HEK293T (cell line): ENCODE data around the gene TASOR2.

ENCODE experiments used
- CTCF ChIA-PET: fragments of 350-600 bp; formaldehyde crosslinking; extraction: SDS; loops from one replicate; lab custom pipeline; 2021; ENCODE audit warnings: antibody characterized with exemption, inconsistent platforms; lab: Yijun Ruan, JAX
- POLR2A ChIA-PET: fragments of 350-600 bp; formaldehyde crosslinking; extraction: SDS; loops from one replicate; lab custom pipeline; 2020; ENCODE audit warnings: antibody characterized with exemption, inconsistent platforms; lab: Yijun Ruan, JAX
- DNase-seq: peaks from one replicate; pipeline ENCODE4 v3.0.0; 2012; ENCODE audit warnings: mixed read lengths; ENCODE audit errors: extremely low spot score
- ARNT ChIP-seq: fragments of 450-650 bp; IDR thresholded peaks from 2 replicates; pipeline ENCODE4 v1.6.1; 2017; ENCODE audit warnings: mild to moderate bottlenecking
- BHLHE40 ChIP-seq: fragments of 450-650 bp; IDR thresholded peaks from 2 replicates; pipeline ENCODE4 v1.6.1; 2016; ENCODE audit warnings: mild to moderate bottlenecking, moderate library complexity, borderline replicate concordance
- CTBP1 ChIP-seq: fragments of 450-650 bp; IDR thresholded peaks from 2 replicates; pipeline ENCODE4 v1.6.1; 2016; ENCODE audit warnings: borderline replicate concordance
- ELF4 ChIP-seq: fragments of 450-650 bp; IDR thresholded peaks from 2 replicates; pipeline ENCODE4 v1.6.1; 2017; ENCODE audit warnings: antibody characterized with exemption
- FOXA1 ChIP-seq: fragments of 450-650 bp; IDR thresholded peaks from 2 replicates; pipeline ENCODE4 v1.6.1; 2016; ENCODE audit warnings: mild to moderate bottlenecking
- FOXK2 ChIP-seq: fragments of 450-650 bp; IDR thresholded peaks from 2 replicates; pipeline ENCODE4 v1.6.1; 2016; ENCODE audit warnings: mild to moderate bottlenecking
- FOXM1 ChIP-seq: fragments of 450-650 bp; IDR thresholded peaks from 2 replicates; pipeline ENCODE4 v1.6.1; 2017; ENCODE audit warnings: mild to moderate bottlenecking, borderline replicate concordance
- HDGF ChIP-seq: fragments of 450-650 bp; IDR thresholded peaks from 2 replicates; pipeline ENCODE4 v1.6.1; 2017; ENCODE audit warnings: antibody characterized with exemption, borderline replicate concordance
- L3MBTL2 ChIP-seq: fragments of 450-650 bp; conservative IDR thresholded peaks from 2 replicates; pipeline ENCODE4 v1.6.1; 2016; ENCODE audit warnings: mild to moderate bottlenecking
- LEF1 ChIP-seq: fragments of 450-650 bp; IDR thresholded peaks from 2 replicates; pipeline ENCODE4 v1.6.1; 2017; ENCODE audit warnings: mild to moderate bottlenecking, borderline replicate concordance
- NFRKB ChIP-seq: fragments of 450-650 bp; IDR thresholded peaks from 2 replicates; pipeline ENCODE4 v1.6.1; 2016; ENCODE audit warnings: mild to moderate bottlenecking, moderate library complexity
- SP1 ChIP-seq: fragments of 450-650 bp; IDR thresholded peaks from 2 replicates; pipeline ENCODE4 v1.6.1; 2017
- SUZ12 ChIP-seq: fragments of 450-650 bp; IDR thresholded peaks from 2 replicates; pipeline ENCODE4 v1.6.1; 2016; ENCODE audit warnings: mild to moderate bottlenecking
- TARDBP ChIP-seq: fragments of 450-650 bp; IDR thresholded peaks from 2 replicates; pipeline ENCODE4 v1.6.1; 2016
- ZNF384 ChIP-seq: fragments of 450-650 bp; IDR thresholded peaks from 2 replicates; pipeline ENCODE4 v1.6.1; 2016
- TF ChIP-seq, protein P1 (sequence below): fragments of 450-650 bp; IDR thresholded peaks from 2 replicates; pipeline ENCODE4 v1.6.1; 2016

Gene TASOR2

DNA sequence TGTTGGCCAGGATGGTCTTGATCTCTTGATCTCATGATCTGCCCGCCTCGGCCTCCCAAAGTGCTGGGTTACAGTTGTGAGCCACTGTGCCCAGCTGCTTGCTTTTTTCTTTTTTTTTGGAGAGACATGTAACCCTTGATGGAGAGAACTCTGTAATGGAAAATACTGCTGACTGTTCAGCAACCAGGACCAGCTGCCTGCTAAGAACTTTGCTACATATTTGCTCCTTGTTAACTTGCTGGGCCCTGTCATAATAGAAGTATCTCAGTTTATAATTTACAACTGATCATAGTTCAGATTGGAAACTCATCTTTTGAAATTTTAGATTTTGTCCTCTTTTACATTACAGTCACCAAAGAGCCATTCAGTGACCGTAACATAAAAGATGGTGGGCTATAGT is 34.9 kb downstream of the TASOR2 start:
- ChIA-PET POLR2A (no interaction called here), CTCF (interaction anchor here (0.7 kb wide), 1 partner anchor 175 kb away, joined by 5 read pairs; no protein-coding TSS in a partner anchor)
- TF ChIP-seq TARDBP (no peak), ELF4 (no peak), LEF1 (no peak), SUZ12 (no peak), BHLHE40 (no peak), ZNF384 (no peak), NFRKB (no peak), SP1 (no peak), FOXM1 (no peak), CTBP1 (no peak), FOXA1 (no peak), ARNT (no peak), HDGF (no peak), FOXK2 (no peak), L3MBTL2 (no peak)
- TF ChIP-seq, protein P1, sequence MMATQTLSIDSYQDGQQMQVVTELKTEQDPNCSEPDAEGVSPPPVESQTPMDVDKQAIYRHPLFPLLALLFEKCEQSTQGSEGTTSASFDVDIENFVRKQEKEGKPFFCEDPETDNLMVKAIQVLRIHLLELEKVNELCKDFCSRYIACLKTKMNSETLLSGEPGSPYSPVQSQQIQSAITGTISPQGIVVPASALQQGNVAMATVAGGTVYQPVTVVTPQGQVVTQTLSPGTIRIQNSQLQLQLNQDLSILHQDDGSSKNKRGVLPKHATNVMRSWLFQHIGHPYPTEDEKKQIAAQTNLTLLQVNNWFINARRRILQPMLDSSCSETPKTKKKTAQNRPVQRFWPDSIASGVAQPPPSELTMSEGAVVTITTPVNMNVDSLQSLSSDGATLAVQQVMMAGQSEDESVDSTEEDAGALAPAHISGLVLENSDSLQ, result no peak
- no peak for DNase-seq

DNA sequence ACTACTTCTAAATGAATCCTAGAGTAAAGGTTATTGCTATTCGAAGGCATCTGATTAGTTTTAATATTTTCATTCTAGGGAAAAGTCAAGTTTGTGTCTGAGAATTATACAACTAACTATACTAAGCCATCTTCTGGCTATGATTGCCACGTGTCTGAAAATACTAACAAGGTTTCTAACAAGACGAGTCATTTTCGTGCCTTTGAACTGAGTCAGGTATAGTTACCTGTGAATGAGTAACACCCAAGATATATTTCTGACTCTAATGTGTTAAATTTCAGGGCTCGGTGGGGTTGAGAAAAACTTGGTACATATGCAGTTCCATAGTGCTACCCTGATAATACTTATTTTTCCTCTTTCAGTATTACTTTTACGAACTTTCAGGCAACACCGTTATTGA is 35.5 kb downstream of the TASOR2 start:
- CTCF ChIA-PET, result interaction anchor here (0.6 kb wide), 1 partner anchor 1831 kb away, joined by 3 read pairs; no protein-coding TSS in a partner anchor
- no peak for DNase-seq
- TF ChIP-seq ARNT (no peak), BHLHE40 (no peak), FOXA1 (no peak), L3MBTL2 (no peak), SP1 (no peak), ELF4 (no peak), FOXK2 (no peak), HDGF (no peak), ZNF384 (no peak)
- POLR2A ChIA-PET, result no interaction called here

DNA sequence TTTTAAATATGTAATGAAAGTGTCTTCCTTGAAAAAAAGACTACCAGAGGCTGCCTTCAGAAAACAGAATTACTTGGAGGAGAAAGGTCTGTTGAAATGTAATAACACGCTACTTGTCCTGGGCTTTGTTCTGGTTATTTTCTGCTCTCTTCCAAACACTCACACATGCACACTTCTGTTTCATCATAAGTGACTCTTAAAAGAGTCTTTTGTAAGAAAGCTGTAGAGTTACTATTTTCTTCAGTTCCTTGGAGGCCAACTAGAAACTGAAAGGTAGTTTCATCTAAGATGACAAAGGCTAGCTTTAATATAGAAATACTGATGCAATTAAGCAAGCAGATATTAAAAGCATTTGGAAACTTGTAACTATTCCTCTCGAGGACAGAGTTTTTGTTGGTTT is 39.1 kb downstream of the TASOR2 start:
- CTCF ChIA-PET, result no interaction called here
- POLR2A ChIA-PET, result no interaction called here
- no peak for DNase-seq
- no peak for TF ChIP-seq ELF4
- TF ChIP-seq L3MBTL2, result no peak
- TF ChIP-seq BHLHE40, result no peak
- TF ChIP-seq NFRKB, result no peak
- TF ChIP-seq SUZ12, result no peak
- TF ChIP-seq CTBP1, result no peak
- no peak for TF ChIP-seq ARNT
- TF ChIP-seq FOXK2, result no peak
- no peak for TF ChIP-seq FOXM1
- TF ChIP-seq FOXA1, result no peak
- TF ChIP-seq SP1, result no peak
- TF ChIP-seq TARDBP, result no peak

DNA sequence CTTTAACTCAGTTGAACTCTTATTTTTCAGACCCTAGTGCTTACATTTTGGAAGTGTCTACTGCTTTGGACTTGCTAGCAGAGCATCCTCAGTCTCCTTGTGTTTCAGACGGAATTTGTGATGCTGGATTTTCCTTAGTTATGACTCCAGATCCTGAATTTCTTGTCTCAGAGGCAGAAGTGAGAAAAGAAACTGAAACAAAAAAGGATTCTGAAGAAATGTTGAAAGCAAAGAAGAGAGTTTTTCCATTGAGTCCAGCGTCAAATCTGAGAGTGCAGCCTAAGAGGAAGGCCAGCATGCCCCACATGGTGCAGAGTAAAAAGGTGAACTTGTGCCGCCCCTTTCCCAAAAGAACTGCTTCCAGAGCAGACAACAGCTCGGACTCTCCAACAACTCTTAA is 46.1 kb downstream of the TASOR2 start:
- DNase-seq, result no peak
- CTCF ChIA-PET, result no interaction called here
- POLR2A ChIA-PET, result no interaction called here
- TF ChIP-seq L3MBTL2 (no peak), ELF4 (no peak), BHLHE40 (no peak), SP1 (no peak), FOXM1 (no peak), NFRKB (no peak), TARDBP (no peak), FOXK2 (no peak), FOXA1 (no peak), LEF1 (no peak), CTBP1 (no peak), SUZ12 (no peak), ARNT (no peak), HDGF (no peak), ZNF384 (no peak)
- TF ChIP-seq, protein P1, result no peak

DNA sequence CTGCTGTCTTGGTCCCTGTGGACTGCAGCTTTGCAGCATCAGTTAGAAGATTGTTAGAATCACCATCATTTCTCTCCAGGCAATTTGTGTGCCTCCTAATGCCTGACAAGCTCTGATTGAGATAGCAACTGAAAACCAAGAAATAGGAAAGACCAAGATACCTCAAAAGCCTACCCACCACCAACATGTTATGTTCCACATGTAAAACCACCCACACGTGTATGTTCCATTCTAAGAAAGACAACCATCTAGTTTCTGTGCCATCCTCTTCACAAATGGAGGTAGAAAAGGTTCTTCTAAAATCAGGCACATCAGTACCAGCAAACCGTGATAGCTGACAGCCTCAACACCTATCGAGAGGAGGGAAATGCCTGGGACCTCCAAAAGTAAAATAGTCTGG is 46.9 kb downstream of the TASOR2 start:
- ChIA-PET CTCF (no interaction called here), POLR2A (no interaction called here)

DNA sequence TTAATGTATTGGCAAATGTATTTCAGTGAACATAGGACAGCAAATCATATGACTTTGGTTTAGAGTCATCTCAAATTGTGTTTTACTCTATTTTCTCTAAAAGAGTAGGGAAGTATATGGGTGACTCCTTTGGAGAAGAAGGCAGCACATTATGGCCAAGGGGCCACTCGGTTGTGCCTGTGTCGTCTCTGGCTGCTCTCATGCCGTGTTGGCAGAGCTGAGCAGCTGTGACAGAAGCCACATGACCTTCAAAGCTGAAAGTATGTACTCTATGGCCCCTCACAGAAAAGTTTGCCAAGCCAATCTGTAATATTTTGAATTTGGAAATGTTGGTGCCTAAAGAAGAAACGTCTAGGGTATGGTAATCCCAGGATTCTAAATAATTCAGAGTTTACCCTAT is 47.5 kb downstream of the TASOR2 start:
- ChIA-PET POLR2A (no interaction called here), CTCF (no interaction called here)
- TF ChIP-seq ELF4 (no peak), CTBP1 (no peak)
- no peak for DNase-seq

More for the DNA sequence above, 46.9 kb downstream of the TASOR2 start:
- no peak for TF ChIP-seq LEF1
- no peak for TF ChIP-seq L3MBTL2
- TF ChIP-seq ZNF384, result no peak
- TF ChIP-seq BHLHE40, result no peak
- TF ChIP-seq FOXA1, result no peak
- TF ChIP-seq SP1, result no peak
- no peak for DNase-seq
